Thyroid gland (tissue), 4 donors: ENCODE measurements around the gene PDPK1.

ENCODE experiments used
- POLR2A ChIP-seq, 2 donors: fragments of 450-650 bp; IDR thresholded peaks; one replicate each; pipeline ENCODE4 v1.6.1; 2017; ENCODE audit warnings: antibody characterized with exemption in 2 of 2, mild to moderate bottlenecking in 2 of 2, moderate library complexity in 1 of 2
- TF ChIP-seq, protein P1 (sequence below), 6 experiments: fragments of 200-600 bp in 3 of 6; fragments of 450-650 bp in 3 of 6; sonication (generic) in 3 of 6; IDR thresholded peaks; one replicate each; pipeline ENCODE4 v1.5.1; 2016 to 2019; ENCODE audit warnings: antibody characterized with exemption in 6 of 6, mild to moderate bottlenecking in 2 of 6, inconsistent platforms in 1 of 6, moderate library complexity in 1 of 6

DNA sequence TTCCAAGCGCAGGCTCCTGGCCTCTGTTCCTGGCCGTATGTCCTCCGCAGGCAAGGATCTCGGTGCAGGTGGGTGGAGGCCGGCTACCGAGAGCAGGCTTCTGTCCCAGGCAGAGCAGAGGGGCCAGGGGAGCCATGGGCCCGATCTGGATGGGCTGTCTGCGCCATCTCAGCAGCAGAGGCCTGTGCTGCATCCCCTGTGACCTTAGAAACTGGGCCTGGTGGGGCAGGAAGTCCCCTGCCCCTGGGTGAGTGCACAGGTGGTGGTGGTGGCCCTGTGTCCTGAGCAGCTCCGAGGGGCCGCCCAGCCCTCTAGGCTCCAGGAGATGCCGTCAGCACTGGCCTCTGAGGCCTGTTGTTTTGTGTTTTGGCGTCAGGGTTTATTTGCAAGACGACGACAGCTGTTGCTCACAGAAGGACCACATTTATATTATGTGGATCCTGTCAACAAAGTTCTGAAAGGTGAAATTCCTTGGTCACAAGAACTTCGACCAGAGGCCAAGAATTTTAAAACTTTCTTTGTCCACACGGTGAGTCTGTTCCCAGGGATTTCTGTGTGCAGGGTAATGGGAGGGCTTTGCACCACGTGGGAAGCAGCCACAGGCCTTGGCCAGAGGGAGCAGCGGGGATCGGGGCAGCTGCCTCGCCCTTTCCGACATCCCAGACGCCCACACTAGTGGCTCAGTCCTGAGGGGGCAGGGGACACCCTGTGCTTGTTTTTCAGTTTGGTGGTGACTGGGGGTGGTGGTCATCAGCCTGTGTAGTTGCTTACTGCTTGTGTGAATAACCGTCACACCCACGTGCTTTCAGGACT is 59.1 kb downstream of the PDPK1 start:
- TF ChIP-seq, protein P1, sequence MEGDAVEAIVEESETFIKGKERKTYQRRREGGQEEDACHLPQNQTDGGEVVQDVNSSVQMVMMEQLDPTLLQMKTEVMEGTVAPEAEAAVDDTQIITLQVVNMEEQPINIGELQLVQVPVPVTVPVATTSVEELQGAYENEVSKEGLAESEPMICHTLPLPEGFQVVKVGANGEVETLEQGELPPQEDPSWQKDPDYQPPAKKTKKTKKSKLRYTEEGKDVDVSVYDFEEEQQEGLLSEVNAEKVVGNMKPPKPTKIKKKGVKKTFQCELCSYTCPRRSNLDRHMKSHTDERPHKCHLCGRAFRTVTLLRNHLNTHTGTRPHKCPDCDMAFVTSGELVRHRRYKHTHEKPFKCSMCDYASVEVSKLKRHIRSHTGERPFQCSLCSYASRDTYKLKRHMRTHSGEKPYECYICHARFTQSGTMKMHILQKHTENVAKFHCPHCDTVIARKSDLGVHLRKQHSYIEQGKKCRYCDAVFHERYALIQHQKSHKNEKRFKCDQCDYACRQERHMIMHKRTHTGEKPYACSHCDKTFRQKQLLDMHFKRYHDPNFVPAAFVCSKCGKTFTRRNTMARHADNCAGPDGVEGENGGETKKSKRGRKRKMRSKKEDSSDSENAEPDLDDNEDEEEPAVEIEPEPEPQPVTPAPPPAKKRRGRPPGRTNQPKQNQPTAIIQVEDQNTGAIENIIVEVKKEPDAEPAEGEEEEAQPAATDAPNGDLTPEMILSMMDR (IDR thresholded peaks at IDR 0.05), result no peak
- no peak for TF ChIP-seq POLR2A (IDR thresholded peaks at IDR 0.05)
